ENCODE measurements around the gene PHACTR1. TPM values are rescaled to one million over a fixed set of nuclear protein-coding genes. Genes with fewer than 3 reads are reported as not detected.

PHACTR1 gene
- total RNA-seq, 4 donors from 2014 or later, result 2.0 to 8.3 (median 4.5) TPM

DNA sequence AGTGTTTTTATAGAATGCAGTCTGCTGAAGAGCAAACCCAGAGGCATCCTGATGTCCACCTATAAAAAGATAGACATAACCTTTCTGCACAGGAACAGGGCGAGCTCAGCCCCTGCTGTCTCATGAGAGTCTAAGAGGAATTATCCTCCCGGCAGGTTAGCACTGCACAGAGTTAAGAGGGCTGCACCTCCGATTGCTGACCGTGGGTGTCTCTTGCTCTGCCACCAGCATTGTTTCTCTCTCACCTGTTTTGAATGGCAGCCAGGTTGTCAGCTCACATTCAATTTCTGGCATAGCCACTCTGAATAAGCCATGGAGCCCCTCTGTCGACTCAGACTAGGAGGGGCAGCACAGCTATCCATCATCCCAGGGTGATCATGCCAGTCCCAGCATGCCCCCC lies 211.2 kb downstream of the PHACTR1 start:
- no peaks in the 10 kb centered on the region for H3K36me3 ChIP-seq
- intact Hi-C loops (cut with DNase I; ENCODE audit: low total_unique reads), result no loop called here
- no peak for DNase-seq
- TF ChIP-seq, protein P1, sequence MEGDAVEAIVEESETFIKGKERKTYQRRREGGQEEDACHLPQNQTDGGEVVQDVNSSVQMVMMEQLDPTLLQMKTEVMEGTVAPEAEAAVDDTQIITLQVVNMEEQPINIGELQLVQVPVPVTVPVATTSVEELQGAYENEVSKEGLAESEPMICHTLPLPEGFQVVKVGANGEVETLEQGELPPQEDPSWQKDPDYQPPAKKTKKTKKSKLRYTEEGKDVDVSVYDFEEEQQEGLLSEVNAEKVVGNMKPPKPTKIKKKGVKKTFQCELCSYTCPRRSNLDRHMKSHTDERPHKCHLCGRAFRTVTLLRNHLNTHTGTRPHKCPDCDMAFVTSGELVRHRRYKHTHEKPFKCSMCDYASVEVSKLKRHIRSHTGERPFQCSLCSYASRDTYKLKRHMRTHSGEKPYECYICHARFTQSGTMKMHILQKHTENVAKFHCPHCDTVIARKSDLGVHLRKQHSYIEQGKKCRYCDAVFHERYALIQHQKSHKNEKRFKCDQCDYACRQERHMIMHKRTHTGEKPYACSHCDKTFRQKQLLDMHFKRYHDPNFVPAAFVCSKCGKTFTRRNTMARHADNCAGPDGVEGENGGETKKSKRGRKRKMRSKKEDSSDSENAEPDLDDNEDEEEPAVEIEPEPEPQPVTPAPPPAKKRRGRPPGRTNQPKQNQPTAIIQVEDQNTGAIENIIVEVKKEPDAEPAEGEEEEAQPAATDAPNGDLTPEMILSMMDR (IDR thresholded peaks at IDR 0.05), result no peak
- no peak for TF ChIP-seq POLR2A (IDR thresholded peaks at IDR 0.05)
- H3K27me3 ChIP-seq, result no peaks in the 10 kb centered on the region
- no peaks in the 10 kb centered on the region for H3K9me3 ChIP-seq
- no peaks in the 10 kb centered on the region for H3K4me1 ChIP-seq
- H3K4me3 ChIP-seq, result no peak overlapping the region
- H3K27ac ChIP-seq, result no peak overlapping the region

DNA sequence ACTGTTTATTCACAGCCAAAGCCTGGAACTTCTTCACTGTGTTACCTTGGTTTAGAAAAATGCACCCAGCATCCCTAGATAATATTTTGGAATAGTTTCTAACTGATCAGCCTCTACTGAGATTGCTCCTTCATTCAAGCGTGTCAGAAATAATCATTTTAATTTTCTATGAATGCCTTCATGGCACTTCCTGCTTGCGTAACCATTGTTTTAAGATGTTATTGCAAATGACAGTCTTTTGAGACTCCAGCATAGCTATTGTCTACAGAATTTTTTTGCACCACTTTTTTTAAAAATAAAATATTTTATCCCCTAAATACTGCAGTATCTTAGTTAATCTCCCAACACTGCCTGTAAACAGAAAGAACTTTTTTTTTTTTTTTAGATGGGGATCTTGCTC lies 213.1 kb downstream of the PHACTR1 start:
- no peak overlapping the region for H3K4me3 ChIP-seq
- no peaks in the 10 kb centered on the region for H3K4me1 ChIP-seq
- no peaks in the 10 kb centered on the region for H3K27me3 ChIP-seq
- intact Hi-C loops (cut with DNase I; ENCODE audit: low total_unique reads), result no loop called here
- H3K9me3 ChIP-seq, result no peaks in the 10 kb centered on the region
- DNase-seq, result no peak
- H3K27ac ChIP-seq, result no peak overlapping the region
- TF ChIP-seq, protein P1 (IDR thresholded peaks at IDR 0.05), result no peak
- TF ChIP-seq POLR2A (IDR thresholded peaks at IDR 0.05), result no peak
- no peaks in the 10 kb centered on the region for H3K36me3 ChIP-seq

DNA sequence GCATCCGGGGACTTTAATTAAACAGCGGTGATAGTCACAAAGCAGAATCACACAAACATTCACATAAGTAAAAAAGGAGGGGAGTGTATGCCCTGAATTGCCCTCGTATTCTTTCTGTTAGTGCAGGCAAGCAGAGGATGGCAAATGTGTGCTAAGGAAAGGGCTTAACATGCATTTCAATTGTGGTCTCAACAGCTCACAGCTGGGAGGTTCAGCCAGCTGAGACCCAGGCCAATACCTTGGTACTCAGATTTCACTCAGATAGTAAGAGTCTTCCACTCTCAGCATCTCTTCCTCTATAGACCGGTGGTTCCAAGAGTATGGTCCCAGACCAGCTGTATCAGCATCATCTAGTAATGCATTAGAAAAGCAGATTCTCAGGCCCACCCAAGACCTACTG lies 215.1 kb downstream of the PHACTR1 start:
- H3K27me3 ChIP-seq, result no peaks in the 10 kb centered on the region
- no peak overlapping the region for H3K4me3 ChIP-seq
- H3K27ac ChIP-seq, result no peak overlapping the region
- no peaks in the 10 kb centered on the region for H3K9me3 ChIP-seq
- no peaks in the 10 kb centered on the region for H3K36me3 ChIP-seq
- TF ChIP-seq, protein P1 (IDR thresholded peaks at IDR 0.05), result no peak
- TF ChIP-seq POLR2A (IDR thresholded peaks at IDR 0.05), result no peak
- no peaks in the 10 kb centered on the region for H3K4me1 ChIP-seq
- intact Hi-C loops (cut with DNase I; ENCODE audit: low total_unique reads), result no loop called here
- no peak for DNase-seq

DNA sequence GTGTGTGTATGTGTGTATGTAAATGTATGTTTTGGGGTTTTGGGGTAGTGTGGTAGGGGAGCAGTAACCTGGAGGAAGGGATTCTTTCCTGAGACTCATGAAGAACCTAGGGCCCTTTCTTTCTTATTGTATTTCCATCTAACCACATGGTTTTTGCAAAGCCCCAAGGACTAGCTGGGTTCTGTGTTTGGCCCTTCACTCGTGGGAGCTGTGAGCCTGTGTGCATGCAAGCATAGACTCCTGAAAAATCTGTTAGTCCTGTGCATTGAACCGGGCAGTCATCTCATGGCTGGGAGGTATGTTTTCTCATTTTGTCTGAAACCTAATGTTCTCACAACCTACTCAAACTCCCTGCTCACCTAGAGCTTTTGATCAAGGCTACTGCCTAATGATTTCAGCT lies 219.1 kb downstream of the PHACTR1 start:
- no peaks in the 10 kb centered on the region for H3K4me1 ChIP-seq
- H3K4me3 ChIP-seq, result no peak overlapping the region
- no peak for DNase-seq
- H3K27me3 ChIP-seq, result no peaks in the 10 kb centered on the region
- no peaks in the 10 kb centered on the region for H3K9me3 ChIP-seq
- no peak for TF ChIP-seq POLR2A (IDR thresholded peaks at IDR 0.05)
- TF ChIP-seq, protein P1 (IDR thresholded peaks at IDR 0.05), result no peak
- no peak overlapping the region for H3K27ac ChIP-seq
- intact Hi-C loops (cut with DNase I; ENCODE audit: low total_unique reads), result no loop called here
- no peaks in the 10 kb centered on the region for H3K36me3 ChIP-seq

DNA sequence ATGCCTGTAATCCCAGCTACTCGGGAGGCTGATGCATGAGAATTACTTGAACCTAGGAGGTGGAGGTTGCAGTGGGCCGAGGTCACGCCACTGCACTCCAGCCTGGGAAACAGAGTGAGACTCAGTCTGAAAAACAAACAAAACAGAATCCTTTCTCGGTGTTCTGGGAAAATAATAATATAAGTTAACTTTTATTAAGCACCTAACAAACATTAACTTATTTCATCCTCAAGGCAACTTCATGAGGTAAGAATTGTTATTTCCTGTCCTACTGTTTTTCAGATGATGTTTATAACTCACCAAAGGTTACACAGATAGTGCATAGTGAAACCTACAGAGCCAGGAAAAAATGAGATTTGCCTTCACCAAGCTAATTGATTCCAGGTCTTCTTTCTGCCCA lies 221.4 kb downstream of the PHACTR1 start:
- Histone ChIP-seq H3K4me3 (no peak overlapping the region), H3K27ac (no peak overlapping the region), H3K4me1 (no peaks in the 10 kb centered on the region), H3K9me3 (no peaks in the 10 kb centered on the region), H3K27me3 (no peaks in the 10 kb centered on the region), H3K36me3 (no peaks in the 10 kb centered on the region)
- intact Hi-C loops (cut with DNase I; ENCODE audit: low total_unique reads), result no loop called here
- DNase-seq, result no peak
- no peak for TF ChIP-seq POLR2A (IDR thresholded peaks at IDR 0.05)
- TF ChIP-seq, protein P1 (IDR thresholded peaks at IDR 0.05), result no peak
